HepG2 (cell line): ENCODE measurements around the gene IGFL1. TPM values are rescaled to one million over a fixed set of nuclear protein-coding genes. Genes with fewer than 3 reads are reported as not detected.
"Not testable (repeated sequence)": the region's sequence is repeated elsewhere in the genome, so short reads cannot be mapped to it uniquely, and the experiment has no call there.

Experiments
- ATAC-seq: fragments of 200-7000 bp; cut with Tn5 transposase; 3 replicates; pipeline ENCODE4 v1.9.1; 2020; ENCODE audit warnings: mild to moderate bottlenecking, moderate library complexity
- BruUV-seq: library from RNA; stranded (reverse); fragments of 400-500 nt; replicated peaks from 2 replicates; lab custom pipeline; 2021; lab: Mats Ljungman, UMichigan
- CTCF ChIA-PET: fragments of 300-600 bp; formaldehyde crosslinking; extraction: SDS; loops from one replicate; lab custom pipeline; 2021; ENCODE audit warnings: low total read pairs, inconsistent platforms, low intra/inter-chr PET ratio; lab: Yijun Ruan, JAX
- POLR2A ChIA-PET: fragments of 350-600 bp; sonication (Branson Sonifier 250); formaldehyde crosslinking; loops from one replicate; lab custom pipeline; 2020; ENCODE audit warnings: antibody characterized with exemption, inconsistent platforms; lab: Yijun Ruan, JAX
- DNase-seq: peaks from one replicate; pipeline ENCODE4 v3.0.0-alpha.2; 2015; ENCODE audit warnings: low spot score
- FAIRE-seq: peaks from 3 replicates; lab custom pipeline; 2011; peaks lifted over from hg19 to GRCh38; lab: Jason Lieb, UNC
- H2AFZ ChIP-seq: one replicate; pipeline ENCODE4 v1.6.1; 2011; ENCODE audit warnings: low read length, inconsistent platforms
- H3K27ac ChIP-seq: fragments of 300-600 bp; 3 replicates; pipeline ENCODE4 v1.8.0; 2011; ENCODE audit warnings: mixed run types, mild to moderate bottlenecking, mixed read lengths, low read length, inconsistent platforms; ENCODE audit not compliant: insufficient read depth; ENCODE audit errors: extremely low read length
- H3K27me3 ChIP-seq, 2 experiments: fragments of 200-600 bp in 1 of 2; 2 replicates in 1 of 2; 3 replicates in 1 of 2; pipeline versions ENCODE4 v1.6.0 to v1.8.0; 2011; ENCODE audit warnings: low read length in 2 of 2, mild to moderate bottlenecking in 2 of 2, moderate library complexity in 2 of 2, inconsistent platforms in 1 of 2; ENCODE audit not compliant: insufficient read depth in 2 of 2, control insufficient read depth in 1 of 2
- H3K36me3 ChIP-seq, 2 experiments: fragments of 200-600 bp in 1 of 2; replicated peaks in 1 of 2; 2 replicates in 1 of 2; 3 replicates in 1 of 2; pipeline versions ENCODE4 v1.5.1 to v1.8.0; 2011; ENCODE audit warnings: low read length in 2 of 2, inconsistent platforms in 1 of 2; ENCODE audit not compliant: insufficient read depth in 2 of 2, control insufficient read depth in 1 of 2
- H3K4me1 ChIP-seq: 2 replicates; pipeline ENCODE4 v1.5.1; 2012; ENCODE audit warnings: low read length, inconsistent platforms; ENCODE audit not compliant: insufficient read depth
- H3K4me2 ChIP-seq: 2 replicates; pipeline ENCODE4 v1.6.0; 2011; ENCODE audit warnings: low read depth, low read length, inconsistent platforms
- H3K4me3 ChIP-seq, 3 experiments: fragments of 200-600 bp in 1 of 3; sonication (generic), shearing (Covaris generic) in 1 of 3; replicated peaks in 1 of 3; 2 replicates each; pipeline ENCODE4 v1.5.1; 2011 to 2016; ENCODE audit warnings: low read length in 3 of 3, inconsistent platforms in 2 of 3, low read depth in 2 of 3, mild to moderate bottlenecking in 2 of 3, control low read depth in 1 of 3, mixed read lengths in 1 of 3; ENCODE audit not compliant: insufficient read depth in 1 of 3
- H3K79me2 ChIP-seq: one replicate; pipeline ENCODE4 v1.6.1; 2011; ENCODE audit warnings: low read length, inconsistent platforms; ENCODE audit not compliant: insufficient read depth
- H3K9ac ChIP-seq: 2 replicates; pipeline ENCODE4 v1.6.0; 2011; ENCODE audit warnings: mild to moderate bottlenecking, low read depth, low read length, inconsistent platforms; ENCODE audit not compliant: insufficient read depth
- H3K9me3 ChIP-seq: 2 replicates; pipeline ENCODE4 v1.5.1; 2012; ENCODE audit warnings: mild to moderate bottlenecking, low read length
- H4K20me1 ChIP-seq: 2 replicates; pipeline ENCODE4 v1.6.0; 2011; ENCODE audit warnings: inconsistent platforms, mild to moderate bottlenecking, low read length, moderate library complexity; ENCODE audit not compliant: insufficient read depth
- CEBPB ChIP-seq: IDR thresholded peaks from 2 replicates; pipeline ENCODE4 v1.6.1; 2011; ENCODE audit warnings: low read depth, low read length, improper control_type of control experiment, borderline replicate concordance
- WGBS: methylation state at CpG from one replicate; pipeline ENCODE4 v1.1.6; 2017; ENCODE audit warnings: low lambda C conversion rate; 5-methylcytosine and 5-hydroxymethylcytosine counted together
- in situ Hi-C: cut with HindIII; loops from 2 replicates; pipeline ENCODE4 v1.10.0; 2017; ENCODE audit warnings: low pct_unique_long_range_greater_than_20kb; ENCODE audit not compliant: extremely low pct_ligation_motif_present
- intact Hi-C: fragments of 100-400 bp; cut with micrococcal nuclease; formaldehyde crosslinking; loops from one replicate; pipeline ENCODE4 v1.10.0; 2022; ENCODE audit not compliant: unreplicated experiment
- polyA plus RNA-seq, 8 experiments: library from polyadenylated mRNA; depleted of rRNA in 3 of 8; stranded (reverse) in 7 of 8; unstranded in 1 of 8; fragments of >200 nt; fragmentation: Illumina TruSeq in 4 of 8; extraction: Trizol in 4 of 8; gene quantifications; 2 replicates each; pipeline versions ENCODE4 v1.2.1 to v1.2.3, GENCODE V29; 2011 to 2016; ENCODE audit warnings: low read depth in 4 of 8, missing spikeins in 1 of 8, mixed read lengths in 1 of 8; ENCODE audit not compliant: insufficient read depth in 1 of 8
- total RNA-seq, 5 experiments: library from RNA; depleted of rRNA; stranded (reverse); fragments of >200 nt; fragmentation: Illumina TruSeq; extraction: Trizol; gene quantifications; 2 replicates each; pipeline ENCODE4 v1.2.3, GENCODE V29; 2016; ENCODE audit warnings: low read depth in 1 of 5
- TF ChIP-seq, protein P1 (sequence below): sonication (generic); formaldehyde crosslinking; IDR thresholded peaks from 2 replicates; pipeline ENCODE4 v1.8.1; 2023; ENCODE audit warnings: missing genetic modification reagents, mild to moderate bottlenecking, borderline replicate concordance

The IGFL1 gene
- total and polyA plus RNA-seq, 2 of the 13 experiments (the other 11 are each of a cell fraction or from before 2014, with no cell fraction given) = not detected

GRCh38 chr19:46256855-46257254 is 27.3 kb downstream of the IGFL1 start:
- FAIRE-seq = no peak
- TF ChIP-seq, protein P1, sequence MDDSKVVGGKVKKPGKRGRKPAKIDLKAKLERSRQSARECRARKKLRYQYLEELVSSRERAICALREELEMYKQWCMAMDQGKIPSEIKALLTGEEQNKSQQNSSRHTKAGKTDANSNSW (CRISPR knock-in tag) = no peak
- peak; percentile 63; the same call in 1 of the 2 replicates for TF ChIP-seq CEBPB
- H3K4me2 ChIP-seq = no peak overlapping the region
- CTCF ChIA-PET = no interaction called here
- intact Hi-C loops = no loop called here
- no peaks in the 10 kb centered on the region for H3K4me1 ChIP-seq
- peaks cover 0 to 13% of the 10 kb centered on the region in 2 experiments; a peak in 3 of 5 replicates for H3K27me3 ChIP-seq
- POLR2A ChIA-PET = no interaction called here
- H4K20me1 ChIP-seq = no peaks in the 10 kb centered on the region
- no peak overlapping the region for H3K9ac ChIP-seq
- no peak for ATAC-seq
- no TSS peak for BruUV-seq
- in situ Hi-C loops = no loop called here
- H3K4me3 ChIP-seq = no peak overlapping the region
- no peaks in the 10 kb centered on the region for H3K9me3 ChIP-seq
- H3K79me2 ChIP-seq = no peaks in the 10 kb centered on the region
- no peaks in the 10 kb centered on the region for H3K36me3 ChIP-seq
- 9% methylated on average over 8 of the region's 8 CpGs for WGBS
- no peak overlapping the region for H2AFZ ChIP-seq
- no peak overlapping the region for H3K27ac ChIP-seq
- DNase-seq = no peak

DNA sequence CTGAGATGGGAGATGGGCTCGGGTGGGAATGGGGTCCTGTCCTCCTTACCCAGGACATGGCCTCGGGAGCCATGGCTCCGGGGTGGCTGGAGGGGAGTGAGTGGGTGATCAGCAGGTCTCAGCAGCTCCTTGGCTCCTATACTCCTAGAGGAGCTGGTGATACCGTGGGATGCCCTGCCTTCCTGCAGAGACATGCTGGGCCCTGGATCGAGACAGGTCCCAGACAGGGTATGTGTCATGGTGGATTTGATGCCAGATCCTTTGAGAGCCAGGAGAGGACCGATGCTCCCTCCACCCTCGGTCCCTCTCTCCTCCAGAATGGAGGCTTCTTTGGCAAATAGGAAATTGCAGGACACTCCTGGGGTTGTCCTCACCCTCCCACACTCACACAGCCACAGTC is 32.0 kb downstream of the IGFL1 start:
- peaks cover 0 to 18% of the 10 kb centered on the region in 2 experiments; a peak in 3 of 5 replicates for H3K27me3 ChIP-seq

More for the DNA sequence above, 32.0 kb downstream of the IGFL1 start:
- BruUV-seq, ATAC-seq, H3K4me3 ChIP-seq, H3K27ac ChIP-seq, H3K4me2 ChIP-seq, H3K9ac ChIP-seq, H3K36me3 ChIP-seq, CTCF ChIA-PET, POLR2A ChIA-PET, DNase-seq, FAIRE-seq, in situ Hi-C loops, H4K20me1 ChIP-seq, H3K79me2 ChIP-seq, H3K9me3 ChIP-seq, H2AFZ ChIP-seq, H3K4me1 ChIP-seq: not testable (repeated sequence)
- intact Hi-C loops = loop anchor here (10.0 kb wide), 1 partner anchor 77 kb away; no protein-coding TSS in a partner anchor
- 0% methylated on average over 1 of the region's 7 CpGs for WGBS
